Activated naive CD8-positive, alpha-beta T cell treated with anti-CD3 and anti-CD28 coated beads for 36 hours (primary cell): ENCODE data around the gene LRRC40. TPM values are rescaled to one million over a fixed set of nuclear protein-coding genes. Genes with fewer than 3 reads are reported as not detected.

Experiments
- DNase-seq: peaks from one replicate; pipeline ENCODE4 v3.0.0; 2021
- H3K27ac Mint-ChIP-seq: one replicate; pipeline ENCODE4 v1.8.0; 2022; ENCODE audit warnings: mild to moderate bottlenecking, moderate library complexity, mixed read lengths
- H3K27me3 Mint-ChIP-seq: one replicate; pipeline ENCODE4 v1.8.0; 2022; ENCODE audit warnings: mild to moderate bottlenecking, mixed read lengths
- H3K36me3 Mint-ChIP-seq: one replicate; pipeline ENCODE4 v1.8.0; 2021; ENCODE audit warnings: mild to moderate bottlenecking, mixed read lengths
- H3K4me1 Mint-ChIP-seq: one replicate; pipeline ENCODE4 v1.8.0; 2021; ENCODE audit warnings: mixed read lengths
- H3K4me3 Mint-ChIP-seq: one replicate; pipeline ENCODE4 v1.8.0; 2022; ENCODE audit warnings: mild to moderate bottlenecking, moderate library complexity, mixed read lengths
- H3K9me3 Mint-ChIP-seq: one replicate; pipeline ENCODE4 v1.8.0; 2022; ENCODE audit warnings: mixed read lengths
- total RNA-seq, 2 experiments: library from RNA; stranded (reverse); gene quantifications; one replicate each; pipeline ENCODE4 v1.2.3, GENCODE V29; 2021

LRRC40 gene
- total RNA-seq, 2 experiments from 2014 or later = 22.5 to 23.6 TPM

DNA sequence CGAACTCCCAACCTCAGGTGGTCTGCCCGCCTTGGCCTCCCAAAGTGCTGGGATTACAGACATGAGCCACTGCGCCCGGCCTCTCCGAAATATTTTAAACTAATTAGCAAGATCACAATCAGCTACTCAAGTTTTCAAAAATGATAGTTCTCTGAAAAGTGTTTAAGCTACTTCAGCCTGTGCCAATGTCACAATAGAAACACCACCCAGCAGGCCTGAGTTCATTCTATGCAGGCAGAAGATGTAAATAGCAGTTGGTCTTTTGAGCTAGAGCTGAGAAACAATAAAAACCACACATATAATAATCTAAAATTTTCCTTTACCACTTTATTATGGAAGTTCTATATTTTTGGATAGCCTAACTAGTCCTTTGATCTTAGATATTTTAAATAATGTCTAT, 96.1 kb downstream of the LRRC40 start:
- Mint-ChIP-seq H3K27ac (no peak overlapping the region), H3K27me3 (peaks cover 12% of the 10 kb centered on the region), H3K36me3 (no peaks in the 10 kb centered on the region), H3K4me3 (no peak overlapping the region), H3K4me1 (no peaks in the 10 kb centered on the region), H3K9me3 (no peaks in the 10 kb centered on the region)
- no peak for DNase-seq

- DNase-seq = no peak
- H3K4me1 Mint-ChIP-seq = no peaks in the 10 kb centered on the region
- H3K27ac Mint-ChIP-seq = no peak overlapping the region
- no peaks in the 10 kb centered on the region for H3K9me3 Mint-ChIP-seq
- no peak overlapping the region for H3K4me3 Mint-ChIP-seq
- H3K27me3 Mint-ChIP-seq = peaks cover 4% of the 10 kb centered on the region
- no peaks in the 10 kb centered on the region for H3K36me3 Mint-ChIP-seq
These were observed 101.6 kb downstream of the LRRC40 start for GRCh38 chr1:70103770-70104169.

DNA sequence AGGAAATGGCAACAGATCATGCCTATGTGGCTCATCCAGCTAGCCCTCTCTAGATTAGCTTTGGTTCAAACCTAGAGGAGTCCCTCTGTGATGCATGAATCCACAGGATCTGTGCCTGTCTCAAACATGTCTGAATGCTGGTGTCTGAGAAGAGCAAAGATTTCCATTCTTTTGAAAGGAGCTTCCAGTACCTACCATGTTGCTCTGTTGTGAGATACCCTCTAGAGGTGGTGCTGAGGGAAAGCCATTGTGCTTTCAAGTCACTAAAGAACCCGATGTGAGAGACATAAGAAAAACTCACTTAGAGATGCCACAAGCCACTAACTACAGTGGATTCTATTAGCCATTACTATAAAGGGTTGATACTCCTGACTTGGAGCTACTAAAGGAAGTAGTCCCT, 103.6 kb downstream of the LRRC40 start:
- H3K27ac Mint-ChIP-seq = no peak overlapping the region
- no peak overlapping the region for H3K4me3 Mint-ChIP-seq
- no peaks in the 10 kb centered on the region for H3K9me3 Mint-ChIP-seq
- DNase-seq = no peak
- H3K27me3 Mint-ChIP-seq = peaks cover 7% of the 10 kb centered on the region
- H3K4me1 Mint-ChIP-seq = no peaks in the 10 kb centered on the region
- H3K36me3 Mint-ChIP-seq = no peaks in the 10 kb centered on the region

- Mint-ChIP-seq H3K27me3 (peaks cover 7% of the 10 kb centered on the region), H3K4me1 (no peaks in the 10 kb centered on the region), H3K4me3 (no peak overlapping the region), H3K36me3 (no peaks in the 10 kb centered on the region), H3K9me3 (no peaks in the 10 kb centered on the region), H3K27ac (no peak overlapping the region)
- DNase-seq = no peak
These were observed 104.1 kb downstream of the LRRC40 start for GRCh38 chr1:70101231-70101630.

Other genes starting within 250 kb of the LRRC40 start
- 100 to 1,000 TPM; 187 to 190 TPM for gene SRSF11, start 15.8 kb upstream of the LRRC40 start, total RNA-seq
- 10 to 100 TPM; 18.9 to 19.7 TPM for gene ANKRD13C, start 149.1 kb upstream of the LRRC40 start, total RNA-seq
- gene CTH, start 205.7 kb upstream of the LRRC40 start, total RNA-seq = 10 to 100 TPM; 12.9 to 13.9 TPM